SK-N-SH treated with all-trans-retinoic acid at 6 μM for 48 hours (cell line): Measurements from ENCODE around the gene SLAMF7.

Experiments used
- ATAC-seq: fragments of 200-7000 bp; cut with Tn5 transposase; 3 replicates; pipeline ENCODE4 v1.9.1; 2020; ENCODE audit warnings: mild to moderate bottlenecking, moderate library complexity
- ARNTL ChIP-seq: fragments of 450-650 bp; formaldehyde crosslinking; IDR thresholded peaks from 2 replicates; pipeline ENCODE4 v1.5.0; 2020; ENCODE audit warnings: low read depth, mild to moderate bottlenecking, moderate library complexity, borderline replicate concordance
- CSDC2 ChIP-seq: fragments of 250-450 bp; sonication (Bioruptor Pico); IDR thresholded peaks from 2 replicates; pipeline ENCODE4 v1.5.0; 2020; ENCODE audit warnings: mild to moderate bottlenecking, moderate library complexity
- ESRRG ChIP-seq: fragments of 250-450 bp; sonication (Bioruptor Pico); IDR thresholded peaks from 2 replicates; pipeline ENCODE4 v1.6.1; 2021; ENCODE audit warnings: mild to moderate bottlenecking
- ISL1 ChIP-seq: fragments of 250-450 bp; sonication (Bioruptor Pico); IDR thresholded peaks from 2 replicates; pipeline ENCODE4 v2.1.2; 2022; ENCODE audit warnings: mild to moderate bottlenecking, moderate library complexity
- OSR1 ChIP-seq: fragments of 250-450 bp; sonication (Bioruptor Pico); IDR thresholded peaks from 2 replicates; pipeline ENCODE4 v1.8.0; 2022; ENCODE audit warnings: moderate library complexity, mild to moderate bottlenecking, inconsistent platforms
- PPARA ChIP-seq: fragments of 250-450 bp; sonication (Bioruptor Pico); IDR thresholded peaks from 2 replicates; pipeline ENCODE4 v1.5.0; 2020; ENCODE audit warnings: mild to moderate bottlenecking, borderline replicate concordance
- RARB ChIP-seq: fragments of 250-450 bp; sonication (Bioruptor Pico); IDR thresholded peaks from 2 replicates; pipeline ENCODE4 v1.8.0; 2021; ENCODE audit warnings: mild to moderate bottlenecking, moderate library complexity
- SNAI2 ChIP-seq: fragments of 250-450 bp; sonication (Bioruptor Pico); IDR thresholded peaks from 2 replicates; pipeline ENCODE4 v1.5.0; 2020; ENCODE audit warnings: mild to moderate bottlenecking, moderate library complexity
- TCF4 ChIP-seq: fragments of 250-450 bp; sonication (Bioruptor Pico); IDR thresholded peaks from 2 replicates; pipeline ENCODE4 v1.8.0; 2021; ENCODE audit warnings: mild to moderate bottlenecking, moderate library complexity, borderline replicate concordance
- TOX ChIP-seq: fragments of 250-450 bp; sonication (Bioruptor Pico); IDR thresholded peaks from 2 replicates; pipeline ENCODE4 v1.8.0; 2021; ENCODE audit warnings: mild to moderate bottlenecking, moderate library complexity, borderline replicate concordance
- TSHZ2 ChIP-seq: fragments of 250-450 bp; sonication (Bioruptor Pico); IDR thresholded peaks from 2 replicates; pipeline ENCODE4 v1.5.0; 2020; ENCODE audit warnings: mild to moderate bottlenecking, moderate library complexity
- ZC3H10 ChIP-seq: fragments of 250-450 bp; sonication (Bioruptor Pico); IDR thresholded peaks from 2 replicates; pipeline ENCODE4 v1.5.1; 2021; ENCODE audit warnings: mild to moderate bottlenecking, moderate library complexity
- ZFP3 ChIP-seq: fragments of 250-450 bp; sonication (Bioruptor Pico); IDR thresholded peaks from 2 replicates; pipeline ENCODE4 v1.5.0; 2020; ENCODE audit warnings: mild to moderate bottlenecking, moderate library complexity
- ZFP30 ChIP-seq: fragments of 450-650 bp; formaldehyde crosslinking; IDR thresholded peaks from 2 replicates; pipeline ENCODE4 v1.5.0; 2022; ENCODE audit warnings: mild to moderate bottlenecking, moderate library complexity
- ZNF565 ChIP-seq: fragments of 450-650 bp; formaldehyde crosslinking; conservative IDR thresholded peaks from 2 replicates; pipeline ENCODE4 v1.5.0; 2020; ENCODE audit warnings: low read depth, mild to moderate bottlenecking, moderate library complexity
- ZNF8 ChIP-seq: fragments of 450-650 bp; formaldehyde crosslinking; IDR thresholded peaks from 2 replicates; pipeline ENCODE4 v1.5.0; 2020; ENCODE audit warnings: mild to moderate bottlenecking, moderate library complexity
- TF ChIP-seq, protein P1 (sequence below): fragments of 250-450 bp; sonication (Bioruptor Pico); IDR thresholded peaks from 2 replicates; pipeline ENCODE4 v1.8.0; 2020; ENCODE audit warnings: mild to moderate bottlenecking, moderate library complexity, borderline replicate concordance
- TF ChIP-seq, protein P2 (sequence below): fragments of 250-450 bp; sonication (Bioruptor Pico); IDR thresholded peaks from 2 replicates; pipeline ENCODE4 v1.8.0; 2021; ENCODE audit warnings: low read depth, mild to moderate bottlenecking, moderate library complexity, borderline replicate concordance
- TF ChIP-seq, protein P3 (sequence below): fragments of 250-450 bp; sonication (Bioruptor Pico); IDR thresholded peaks from 2 replicates; pipeline ENCODE4 v1.5.1; 2021; ENCODE audit warnings: mild to moderate bottlenecking, moderate library complexity
- TF ChIP-seq, protein P4 (sequence below): fragments of 250-450 bp; sonication (Bioruptor Pico); IDR thresholded peaks from 2 replicates; pipeline ENCODE4 v1.5.1; 2020; ENCODE audit warnings: low read depth, mild to moderate bottlenecking, moderate library complexity

SLAMF7 gene

GRCh38 chr1:160741612-160742348 is 2.7 kb downstream of the SLAMF7 start:
- TF ChIP-seq ARNTL (CRISPR knock-in tag): no peak
- TF ChIP-seq RARB (CRISPR knock-in tag): no peak
- TF ChIP-seq CSDC2 (CRISPR knock-in tag): no peak
- ATAC-seq: no peak

GRCh38 chr1:160742428-160743127 is 3.5 kb downstream of the SLAMF7 start:
- no peak for ATAC-seq
- TF ChIP-seq TCF4 (CRISPR knock-in tag) (no peak), ZC3H10 (CRISPR knock-in tag) (no peak), TOX (CRISPR knock-in tag) (no peak), RARB (CRISPR knock-in tag) (no peak), TSHZ2 (no peak)
- TF ChIP-seq, protein P1, sequence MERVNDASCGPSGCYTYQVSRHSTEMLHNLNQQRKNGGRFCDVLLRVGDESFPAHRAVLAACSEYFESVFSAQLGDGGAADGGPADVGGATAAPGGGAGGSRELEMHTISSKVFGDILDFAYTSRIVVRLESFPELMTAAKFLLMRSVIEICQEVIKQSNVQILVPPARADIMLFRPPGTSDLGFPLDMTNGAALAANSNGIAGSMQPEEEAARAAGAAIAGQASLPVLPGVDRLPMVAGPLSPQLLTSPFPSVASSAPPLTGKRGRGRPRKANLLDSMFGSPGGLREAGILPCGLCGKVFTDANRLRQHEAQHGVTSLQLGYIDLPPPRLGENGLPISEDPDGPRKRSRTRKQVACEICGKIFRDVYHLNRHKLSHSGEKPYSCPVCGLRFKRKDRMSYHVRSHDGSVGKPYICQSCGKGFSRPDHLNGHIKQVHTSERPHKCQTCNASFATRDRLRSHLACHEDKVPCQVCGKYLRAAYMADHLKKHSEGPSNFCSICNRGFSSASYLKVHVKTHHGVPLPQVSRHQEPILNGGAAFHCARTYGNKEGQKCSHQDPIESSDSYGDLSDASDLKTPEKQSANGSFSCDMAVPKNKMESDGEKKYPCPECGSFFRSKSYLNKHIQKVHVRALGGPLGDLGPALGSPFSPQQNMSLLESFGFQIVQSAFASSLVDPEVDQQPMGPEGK (CRISPR knock-in tag): no peak
- TF ChIP-seq, protein P2, sequence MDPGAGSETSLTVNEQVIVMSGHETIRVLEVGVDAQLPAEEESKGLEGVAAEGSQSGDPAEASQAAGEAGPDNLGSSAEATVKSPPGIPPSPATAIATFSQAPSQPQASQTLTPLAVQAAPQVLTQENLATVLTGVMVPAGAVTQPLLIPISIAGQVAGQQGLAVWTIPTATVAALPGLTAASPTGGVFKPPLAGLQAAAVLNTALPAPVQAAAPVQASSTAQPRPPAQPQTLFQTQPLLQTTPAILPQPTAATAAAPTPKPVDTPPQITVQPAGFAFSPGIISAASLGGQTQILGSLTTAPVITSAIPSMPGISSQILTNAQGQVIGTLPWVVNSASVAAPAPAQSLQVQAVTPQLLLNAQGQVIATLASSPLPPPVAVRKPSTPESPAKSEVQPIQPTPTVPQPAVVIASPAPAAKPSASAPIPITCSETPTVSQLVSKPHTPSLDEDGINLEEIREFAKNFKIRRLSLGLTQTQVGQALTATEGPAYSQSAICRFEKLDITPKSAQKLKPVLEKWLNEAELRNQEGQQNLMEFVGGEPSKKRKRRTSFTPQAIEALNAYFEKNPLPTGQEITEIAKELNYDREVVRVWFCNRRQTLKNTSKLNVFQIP: no peak
- TF ChIP-seq, all 23 proteins: peak for 0

GRCh38 chr1:160743266-160743665 is 4.2 kb downstream of the SLAMF7 start:
- ATAC-seq: no peak
- no peak for TF ChIP-seq ISL1 (CRISPR knock-in tag)

DNA sequence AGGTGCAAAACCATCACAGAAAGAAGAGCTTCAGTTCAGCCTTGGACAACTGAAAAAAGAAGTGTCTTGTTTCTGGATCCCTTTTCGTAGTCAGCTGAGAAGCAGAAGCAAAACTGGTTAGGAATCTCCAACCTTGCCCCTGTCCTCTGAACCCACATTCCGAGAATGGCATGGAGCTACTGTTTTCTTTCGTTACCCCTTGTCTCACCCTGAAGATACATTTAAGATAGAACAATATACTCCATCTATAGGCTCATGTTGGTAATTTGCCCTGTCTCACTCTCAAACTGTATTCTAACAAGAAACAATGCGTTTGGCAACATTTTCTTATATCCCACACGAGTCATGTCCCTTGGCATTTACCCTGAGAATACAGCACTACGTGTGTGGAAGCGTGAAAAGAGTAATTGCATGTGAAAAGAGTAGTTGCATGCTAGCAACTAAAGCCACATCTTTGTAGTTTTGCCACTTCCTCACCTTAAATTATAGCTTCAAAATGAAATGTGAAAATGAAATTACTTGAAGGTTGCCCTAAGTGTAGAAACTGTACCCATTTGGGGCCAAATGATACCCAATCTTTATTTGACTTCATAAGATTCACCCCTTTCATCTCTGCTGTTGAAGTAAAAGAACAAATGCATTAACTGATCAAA is 5.3 kb downstream of the SLAMF7 start:
- TF ChIP-seq ARNTL (CRISPR knock-in tag) (no peak), ISL1 (CRISPR knock-in tag) (no peak), ZFP3 (no peak), RARB (CRISPR knock-in tag) (no peak)
- ATAC-seq: no peak

DNA sequence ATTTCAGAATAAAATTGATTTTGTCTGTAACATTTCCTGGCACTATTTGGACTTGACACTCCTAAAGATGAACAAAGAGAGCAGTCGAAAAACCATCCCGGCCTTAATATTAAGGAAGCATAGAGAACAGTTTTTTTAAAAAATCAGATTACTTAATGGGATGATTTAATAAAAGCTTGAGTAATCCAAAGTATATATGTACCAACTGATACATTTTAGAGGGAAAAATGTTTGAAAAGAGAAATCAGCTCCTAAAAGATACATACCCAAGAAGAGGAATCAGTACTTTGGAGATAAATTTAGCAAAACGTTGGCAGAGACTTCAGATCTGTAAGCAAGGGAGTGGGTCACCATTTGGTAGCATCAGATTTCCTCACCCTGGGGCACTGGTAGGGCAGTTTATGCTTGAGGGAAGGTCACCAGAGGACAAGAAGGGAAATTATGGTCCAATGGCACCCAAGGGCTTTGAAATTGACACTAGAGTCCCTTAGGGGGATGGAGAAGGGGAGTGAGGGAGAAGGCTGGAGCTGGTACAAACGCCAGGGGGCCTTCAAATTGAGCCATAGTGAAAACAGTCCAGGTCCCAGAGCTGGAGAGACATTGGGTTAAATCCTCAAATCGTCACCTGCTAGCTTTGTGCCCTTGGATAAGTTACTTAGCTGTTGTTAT is 5.9 kb downstream of the SLAMF7 start:
- no peak for ATAC-seq
- TF ChIP-seq ZNF8 (CRISPR knock-in tag) (no peak), ZNF565 (CRISPR knock-in tag) (no peak), ZFP30 (CRISPR knock-in tag) (no peak), OSR1 (CRISPR knock-in tag) (no peak), ESRRG (CRISPR knock-in tag) (no peak), PPARA (CRISPR knock-in tag) (no peak), ZC3H10 (CRISPR knock-in tag) (no peak), SNAI2 (CRISPR knock-in tag) (no peak), ZFP3 (no peak), ARNTL (CRISPR knock-in tag) (no peak)
- TF ChIP-seq, protein P2: no peak
- TF ChIP-seq, protein P3, sequence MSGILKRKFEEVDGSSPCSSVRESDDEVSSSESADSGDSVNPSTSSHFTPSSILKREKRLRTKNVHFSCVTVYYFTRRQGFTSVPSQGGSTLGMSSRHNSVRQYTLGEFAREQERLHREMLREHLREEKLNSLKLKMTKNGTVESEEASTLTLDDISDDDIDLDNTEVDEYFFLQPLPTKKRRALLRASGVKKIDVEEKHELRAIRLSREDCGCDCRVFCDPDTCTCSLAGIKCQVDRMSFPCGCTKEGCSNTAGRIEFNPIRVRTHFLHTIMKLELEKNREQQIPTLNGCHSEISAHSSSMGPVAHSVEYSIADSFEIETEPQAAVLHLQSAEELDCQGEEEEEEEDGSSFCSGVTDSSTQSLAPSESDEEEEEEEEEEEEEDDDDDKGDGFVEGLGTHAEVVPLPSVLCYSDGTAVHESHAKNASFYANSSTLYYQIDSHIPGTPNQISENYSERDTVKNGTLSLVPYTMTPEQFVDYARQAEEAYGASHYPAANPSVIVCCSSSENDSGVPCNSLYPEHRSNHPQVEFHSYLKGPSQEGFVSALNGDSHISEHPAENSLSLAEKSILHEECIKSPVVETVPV (CRISPR knock-in tag): no peak
- TF ChIP-seq, protein P4, sequence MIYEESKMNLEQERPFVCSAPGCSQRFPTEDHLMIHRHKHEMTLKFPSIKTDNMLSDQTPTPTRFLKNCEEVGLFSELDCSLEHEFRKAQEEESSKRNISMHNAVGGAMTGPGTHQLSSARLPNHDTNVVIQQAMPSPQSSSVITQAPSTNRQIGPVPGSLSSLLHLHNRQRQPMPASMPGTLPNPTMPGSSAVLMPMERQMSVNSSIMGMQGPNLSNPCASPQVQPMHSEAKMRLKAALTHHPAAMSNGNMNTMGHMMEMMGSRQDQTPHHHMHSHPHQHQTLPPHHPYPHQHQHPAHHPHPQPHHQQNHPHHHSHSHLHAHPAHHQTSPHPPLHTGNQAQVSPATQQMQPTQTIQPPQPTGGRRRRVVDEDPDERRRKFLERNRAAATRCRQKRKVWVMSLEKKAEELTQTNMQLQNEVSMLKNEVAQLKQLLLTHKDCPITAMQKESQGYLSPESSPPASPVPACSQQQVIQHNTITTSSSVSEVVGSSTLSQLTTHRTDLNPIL (CRISPR knock-in tag): no peak
